PFSK-1 (cell line): ENCODE results near the gene PHC2.

Source experiments
- FOXP2 ChIP-seq: optimal IDR thresholded peaks from 2 replicates; pipeline ENCODE3; 2011; ENCODE audit warnings: borderline replicate concordance, control low read depth, inconsistent platforms; ENCODE audit not compliant: insufficient read depth; ENCODE audit errors: extremely low read length, extremely low read depth
- POLR2AphosphoS5 ChIP-seq: IDR thresholded peaks from 2 replicates; pipeline ENCODE4 v1.6.1; 2012; ENCODE audit warnings: low read depth, mild to moderate bottlenecking, control low read depth, low read length, moderate library complexity
- SIN3A ChIP-seq: IDR thresholded peaks from 2 replicates; pipeline ENCODE4 v1.6.1; 2012; ENCODE audit warnings: mild to moderate bottlenecking, low read length, moderate library complexity, borderline replicate concordance; ENCODE audit not compliant: insufficient read depth
- TAF1 ChIP-seq: IDR thresholded peaks from 2 replicates; pipeline ENCODE4 v1.6.1; 2012; ENCODE audit warnings: low read length, control low read depth, borderline replicate concordance; ENCODE audit not compliant: insufficient read depth
- TF ChIP-seq, protein P1 (sequence below), 2 experiments: IDR thresholded peaks; 2 replicates each; pipeline versions ENCODE4 v1.6.1 to v1.8.0; 2011 to 2012; ENCODE audit warnings: low read depth in 2 of 2, low read length in 2 of 2, control low read depth in 1 of 2, inconsistent platforms in 1 of 2, mild to moderate bottlenecking in 1 of 2, moderate library complexity in 1 of 2; ENCODE audit not compliant: insufficient read depth in 1 of 2

The PHC2 gene

DNA sequence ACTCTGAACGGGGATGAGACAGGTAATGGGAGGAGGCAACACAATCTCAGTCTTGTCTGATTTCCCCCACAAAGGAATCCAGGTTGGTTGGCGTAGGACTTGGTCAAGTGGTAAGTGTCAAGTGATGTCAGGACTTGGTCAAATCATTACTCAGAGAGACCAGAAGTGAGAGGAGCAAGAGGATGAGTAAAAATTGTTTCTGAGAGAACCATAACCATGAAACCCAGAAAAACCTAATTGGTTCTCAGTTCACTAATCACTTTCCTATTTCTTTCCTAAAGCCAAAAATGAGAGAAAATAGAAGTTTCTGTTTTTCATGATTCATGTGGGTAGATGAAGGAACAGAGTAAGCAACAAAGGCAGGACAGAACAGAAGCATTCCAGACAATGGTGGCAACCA lies 5.0 kb downstream of the PHC2 start:
- TF ChIP-seq FOXP2, result no peak
- no peak for TF ChIP-seq TAF1
- no peak for TF ChIP-seq POLR2AphosphoS5
- TF ChIP-seq SIN3A, result no peak
- TF ChIP-seq, protein P1, sequence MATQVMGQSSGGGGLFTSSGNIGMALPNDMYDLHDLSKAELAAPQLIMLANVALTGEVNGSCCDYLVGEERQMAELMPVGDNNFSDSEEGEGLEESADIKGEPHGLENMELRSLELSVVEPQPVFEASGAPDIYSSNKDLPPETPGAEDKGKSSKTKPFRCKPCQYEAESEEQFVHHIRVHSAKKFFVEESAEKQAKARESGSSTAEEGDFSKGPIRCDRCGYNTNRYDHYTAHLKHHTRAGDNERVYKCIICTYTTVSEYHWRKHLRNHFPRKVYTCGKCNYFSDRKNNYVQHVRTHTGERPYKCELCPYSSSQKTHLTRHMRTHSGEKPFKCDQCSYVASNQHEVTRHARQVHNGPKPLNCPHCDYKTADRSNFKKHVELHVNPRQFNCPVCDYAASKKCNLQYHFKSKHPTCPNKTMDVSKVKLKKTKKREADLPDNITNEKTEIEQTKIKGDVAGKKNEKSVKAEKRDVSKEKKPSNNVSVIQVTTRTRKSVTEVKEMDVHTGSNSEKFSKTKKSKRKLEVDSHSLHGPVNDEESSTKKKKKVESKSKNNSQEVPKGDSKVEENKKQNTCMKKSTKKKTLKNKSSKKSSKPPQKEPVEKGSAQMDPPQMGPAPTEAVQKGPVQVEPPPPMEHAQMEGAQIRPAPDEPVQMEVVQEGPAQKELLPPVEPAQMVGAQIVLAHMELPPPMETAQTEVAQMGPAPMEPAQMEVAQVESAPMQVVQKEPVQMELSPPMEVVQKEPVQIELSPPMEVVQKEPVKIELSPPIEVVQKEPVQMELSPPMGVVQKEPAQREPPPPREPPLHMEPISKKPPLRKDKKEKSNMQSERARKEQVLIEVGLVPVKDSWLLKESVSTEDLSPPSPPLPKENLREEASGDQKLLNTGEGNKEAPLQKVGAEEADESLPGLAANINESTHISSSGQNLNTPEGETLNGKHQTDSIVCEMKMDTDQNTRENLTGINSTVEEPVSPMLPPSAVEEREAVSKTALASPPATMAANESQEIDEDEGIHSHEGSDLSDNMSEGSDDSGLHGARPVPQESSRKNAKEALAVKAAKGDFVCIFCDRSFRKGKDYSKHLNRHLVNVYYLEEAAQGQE (IDR thresholded peaks at IDR 0.05; ENCODE audit: insufficient read depth in 1 of 2, low read depth in 2 of 2, low read length in 2 of 2), result no peak

DNA sequence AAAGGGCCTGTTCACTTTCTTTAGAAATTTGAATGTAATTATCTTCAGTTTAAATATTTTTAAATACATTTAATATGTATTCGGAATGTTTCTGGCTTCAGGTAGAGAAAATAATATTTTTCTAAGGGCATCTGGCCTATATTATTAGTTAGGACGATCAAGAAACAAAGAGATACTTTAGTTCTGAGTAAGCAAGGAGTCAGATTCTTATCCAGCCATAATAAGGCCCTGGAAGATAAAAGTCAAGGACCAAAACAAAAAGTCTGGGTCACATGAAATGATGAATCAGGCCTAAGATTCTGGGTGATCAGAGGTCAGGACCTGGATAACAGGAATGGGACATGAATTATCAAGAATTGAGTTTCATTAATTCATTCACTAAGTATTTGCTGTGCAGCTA lies 6.3 kb downstream of the PHC2 start:
- TF ChIP-seq SIN3A (no peak), FOXP2 (no peak), TAF1 (no peak), POLR2AphosphoS5 (no peak)
- TF ChIP-seq, protein P1 (IDR thresholded peaks at IDR 0.05; ENCODE audit: insufficient read depth in 1 of 2, low read depth in 2 of 2, low read length in 2 of 2), result no peak

DNA sequence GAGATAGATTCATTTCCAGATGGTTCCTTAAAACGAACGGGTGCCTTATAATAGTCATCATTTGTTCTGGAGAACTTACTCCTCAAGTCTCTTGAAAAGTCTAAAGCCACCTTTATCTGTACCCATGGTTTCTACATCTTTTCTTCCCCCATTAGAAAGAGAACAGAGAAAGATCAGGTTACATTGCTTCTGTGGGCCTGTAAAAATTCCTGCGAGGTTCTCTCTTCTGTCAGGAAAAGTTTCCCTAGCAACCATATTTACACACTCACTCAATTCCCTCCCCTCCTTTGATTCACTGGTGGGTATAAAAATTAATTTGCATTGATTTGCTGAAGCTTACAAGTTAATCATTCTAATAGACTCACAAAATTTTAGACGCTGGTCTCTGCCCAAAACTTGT lies 6.7 kb downstream of the PHC2 start:
- TF ChIP-seq TAF1, result no peak
- TF ChIP-seq SIN3A, result no peak
- TF ChIP-seq FOXP2, result no peak
- TF ChIP-seq POLR2AphosphoS5, result no peak
- TF ChIP-seq, protein P1 (IDR thresholded peaks at IDR 0.05; ENCODE audit: insufficient read depth in 1 of 2, low read depth in 2 of 2, low read length in 2 of 2), result no peak

DNA sequence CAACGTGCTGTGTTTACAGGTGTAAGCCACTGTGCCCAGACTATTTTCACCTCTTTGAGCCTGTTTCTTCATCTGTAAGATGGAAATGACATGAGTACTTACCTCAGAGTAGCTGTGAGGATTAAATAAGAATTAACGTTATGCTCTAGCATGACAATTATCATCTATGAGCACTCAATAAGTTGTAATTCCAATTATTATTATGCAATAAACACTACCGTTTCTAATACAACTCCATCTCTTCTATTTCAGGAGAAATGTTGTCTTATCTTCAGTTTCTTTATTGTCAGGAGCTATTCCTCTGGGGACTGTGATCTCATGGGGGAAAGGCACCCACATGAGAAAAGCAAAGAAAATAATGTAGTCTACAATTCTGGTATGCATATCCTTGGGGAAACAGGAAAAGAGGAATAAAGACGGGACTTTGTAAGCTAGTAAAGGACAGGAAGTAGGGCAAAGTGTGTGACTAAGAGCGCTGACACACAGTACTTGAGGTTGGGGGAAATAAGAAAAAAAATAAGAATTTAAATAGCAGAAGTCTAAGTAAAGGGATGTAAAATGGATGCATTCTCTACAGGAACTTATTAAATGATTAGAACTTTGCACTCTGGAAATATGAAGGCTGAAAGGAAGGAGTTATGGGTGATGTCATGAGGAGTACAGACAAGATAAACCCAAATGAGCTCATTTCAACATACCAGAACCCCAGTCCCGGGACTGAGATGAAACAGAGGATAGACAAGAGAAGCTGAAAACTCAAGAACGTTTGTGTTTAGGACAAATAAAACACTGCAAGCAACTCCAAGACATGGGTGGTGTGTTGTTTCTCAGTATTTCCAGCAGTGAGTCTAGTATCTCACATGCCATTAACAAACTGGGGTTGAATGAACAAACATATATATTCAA lies 9.8 kb downstream of the PHC2 start:
- no peak for TF ChIP-seq TAF1
- TF ChIP-seq FOXP2, result no peak
- no peak for TF ChIP-seq POLR2AphosphoS5
- TF ChIP-seq, protein P1 (IDR thresholded peaks at IDR 0.05; ENCODE audit: insufficient read depth in 1 of 2, low read depth in 2 of 2, low read length in 2 of 2), result no peak
- no peak for TF ChIP-seq SIN3A

DNA sequence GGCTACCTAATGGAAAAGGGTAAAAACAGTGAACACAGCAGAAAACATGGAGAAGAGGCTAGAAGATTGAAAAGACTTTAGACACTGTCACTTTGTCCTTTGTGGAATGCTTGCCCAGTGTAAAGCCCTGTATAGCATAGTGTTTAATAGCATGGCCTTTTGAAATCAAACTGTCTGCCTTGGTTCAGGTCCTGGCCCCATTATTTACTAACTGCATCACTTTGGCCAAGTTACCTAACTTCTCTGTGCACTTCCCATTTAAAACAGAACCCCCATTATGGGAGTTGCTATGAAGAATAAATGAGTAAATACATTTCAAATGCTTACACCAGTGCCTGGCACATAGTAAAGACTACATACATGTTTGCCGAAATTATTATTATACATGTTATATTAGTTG lies 12.1 kb downstream of the PHC2 start:
- TF ChIP-seq POLR2AphosphoS5 (no peak), TAF1 (no peak), SIN3A (no peak), FOXP2 (no peak)
- TF ChIP-seq, protein P1 (IDR thresholded peaks at IDR 0.05; ENCODE audit: insufficient read depth in 1 of 2, low read depth in 2 of 2, low read length in 2 of 2), result no peak
